Adipocyte (in vitro differentiated cells): ENCODE measurements around the gene NAA25.
"Not testable (repeated sequence)": the region's sequence is repeated elsewhere in the genome, so short reads cannot be mapped to it uniquely, and the experiment has no call there.

Experiments
- DNase-seq: peaks from one replicate; pipeline ENCODE4 v3.0.0-alpha.2; 2015; ENCODE audit warnings: low read depth
- H3K27me3 ChIP-seq: replicated peaks from 2 replicates; pipeline ENCODE4 v1.7.0; 2013; ENCODE audit warnings: mild to moderate bottlenecking, low read length, moderate library complexity; ENCODE audit not compliant: control insufficient read depth, insufficient read depth
- H3K36me3 ChIP-seq: 2 replicates; pipeline ENCODE4 v1.7.0; 2013; ENCODE audit warnings: low read length, mild to moderate bottlenecking, moderate library complexity; ENCODE audit not compliant: control insufficient read depth, insufficient read depth, severe bottlenecking
- H3K4me1 ChIP-seq: 2 replicates; pipeline ENCODE4 v1.7.0; 2013; ENCODE audit warnings: mild to moderate bottlenecking, low read length, moderate library complexity; ENCODE audit not compliant: control insufficient read depth, insufficient read depth
- H3K4me3 ChIP-seq: 2 replicates; pipeline ENCODE4 v1.7.0; 2013; ENCODE audit warnings: mild to moderate bottlenecking, low read length, moderate library complexity
- H3K9ac ChIP-seq: 2 replicates; pipeline ENCODE4 v1.7.0; 2013; ENCODE audit warnings: mild to moderate bottlenecking, low read length, moderate library complexity
- H3K9me3 ChIP-seq: 2 replicates; pipeline ENCODE4 v1.7.0; 2013; ENCODE audit warnings: mild to moderate bottlenecking, low read length, moderate library complexity; ENCODE audit not compliant: control insufficient read depth

Gene NAA25

GRCh38 chr12:112000820-112001219, 107.8 kb downstream of the NAA25 start:
- Histone ChIP-seq H3K4me3 (no peak overlapping the region), H3K36me3 (peaks cover 3% of the 10 kb centered on the region), H3K4me1 (peaks cover 19% of the 10 kb centered on the region), H3K9me3 (no peaks in the 10 kb centered on the region), H3K9ac (no peak overlapping the region), H3K27me3 (no peaks in the 10 kb centered on the region)
- DNase-seq = no peak

- H3K9me3 ChIP-seq, DNase-seq, H3K9ac ChIP-seq, H3K27me3 ChIP-seq, H3K4me3 ChIP-seq, H3K36me3 ChIP-seq: not testable (repeated sequence)
- H3K4me1 ChIP-seq = peaks cover 15% of the 10 kb centered on the region
These were observed 109.5 kb downstream of the NAA25 start for GRCh38 chr12:111999129-111999528.

GRCh38 chr12:111998015-111998414, 110.6 kb downstream of the NAA25 start:
- Histone ChIP-seq H3K4me1 (peaks cover 15% of the 10 kb centered on the region), H3K27me3 (no peaks in the 10 kb centered on the region), H3K9me3 (no peaks in the 10 kb centered on the region)

GRCh38 chr12:111997300-111997699, 111.3 kb downstream of the NAA25 start:
- no peaks in the 10 kb centered on the region for H3K27me3 ChIP-seq
- peaks cover 15% of the 10 kb centered on the region for H3K4me1 ChIP-seq
- no peak for DNase-seq
- H3K9ac ChIP-seq = no peak overlapping the region
- no peaks in the 10 kb centered on the region for H3K36me3 ChIP-seq
- no peaks in the 10 kb centered on the region for H3K9me3 ChIP-seq
- H3K4me3 ChIP-seq = no peak overlapping the region

More at GRCh38 chr12:111998015-111998414, 110.6 kb downstream of the NAA25 start:
- H3K36me3 ChIP-seq = peaks cover 3% of the 10 kb centered on the region
- no peak for DNase-seq
- no peak overlapping the region for H3K4me3 ChIP-seq
- no peak overlapping the region for H3K9ac ChIP-seq

- Histone ChIP-seq H3K27me3 (no peaks in the 10 kb centered on the region), H3K4me1 (peaks cover 10% of the 10 kb centered on the region), H3K9ac (no peak overlapping the region), H3K4me3 (no peak overlapping the region), H3K36me3 (no peaks in the 10 kb centered on the region), H3K9me3 (no peaks in the 10 kb centered on the region)
- no peak for DNase-seq
These were observed 112.7 kb downstream of the NAA25 start for GRCh38 chr12:111995782-111996480.

GRCh38 chr12:111994211-111995111, 114.1 kb downstream of the NAA25 start:
- not testable (repeated sequence) for H3K27me3 ChIP-seq, H3K4me3 ChIP-seq, H3K9ac ChIP-seq, H3K4me1 ChIP-seq, H3K9me3 ChIP-seq, H3K36me3 ChIP-seq, DNase-seq

GRCh38 chr12:111993292-111994150, 115.1 kb downstream of the NAA25 start:
- H3K9ac ChIP-seq = no peak overlapping the region
- no peaks in the 10 kb centered on the region for H3K36me3 ChIP-seq
- no peaks in the 10 kb centered on the region for H3K9me3 ChIP-seq
- H3K4me1 ChIP-seq = peaks cover 10% of the 10 kb centered on the region
- no peaks in the 10 kb centered on the region for H3K27me3 ChIP-seq
- no peak for DNase-seq
- H3K4me3 ChIP-seq = no peak overlapping the region

- no peaks in the 10 kb centered on the region for H3K9me3 ChIP-seq
These were observed 116.1 kb downstream of the NAA25 start for GRCh38 chr12:111992464-111992863.

GRCh38 chr12:111991946-111992345, 116.6 kb downstream of the NAA25 start:
- no peaks in the 10 kb centered on the region for H3K36me3 ChIP-seq
- no peak overlapping the region for H3K9ac ChIP-seq
- no peaks in the 10 kb centered on the region for H3K4me1 ChIP-seq
- H3K9me3 ChIP-seq = no peaks in the 10 kb centered on the region
- DNase-seq = no peak
- no peak overlapping the region for H3K4me3 ChIP-seq
- no peaks in the 10 kb centered on the region for H3K27me3 ChIP-seq

More at GRCh38 chr12:111992464-111992863, 116.1 kb downstream of the NAA25 start:
- no peak for DNase-seq
- Histone ChIP-seq H3K4me1 (peaks cover under 1% of the 10 kb centered on the region), H3K4me3 (no peak overlapping the region), H3K27me3 (no peaks in the 10 kb centered on the region), H3K9ac (no peak overlapping the region), H3K36me3 (no peaks in the 10 kb centered on the region)

- H3K4me3 ChIP-seq = no peak overlapping the region
- no peaks in the 10 kb centered on the region for H3K36me3 ChIP-seq
- no peaks in the 10 kb centered on the region for H3K4me1 ChIP-seq
- H3K9me3 ChIP-seq = no peaks in the 10 kb centered on the region
- H3K27me3 ChIP-seq = no peaks in the 10 kb centered on the region
- no peak for DNase-seq
- no peak overlapping the region for H3K9ac ChIP-seq
These were observed 117.0 kb downstream of the NAA25 start for GRCh38 chr12:111991535-111991934.

- H3K4me3 ChIP-seq = no peak overlapping the region
- H3K27me3 ChIP-seq = no peaks in the 10 kb centered on the region
- no peaks in the 10 kb centered on the region for H3K4me1 ChIP-seq
- DNase-seq = no peak
- no peaks in the 10 kb centered on the region for H3K9me3 ChIP-seq
- H3K36me3 ChIP-seq = no peaks in the 10 kb centered on the region
- no peak overlapping the region for H3K9ac ChIP-seq
These were observed 123.8 kb downstream of the NAA25 start for GRCh38 chr12:111984820-111985219.
